NCI-H2029 (cell line): Measurements from ENCODE around the gene TMEM121.
"Not testable (repeated sequence)": the region's sequence is repeated elsewhere in the genome, so short reads cannot be mapped to it uniquely, and the experiment has no call there.

Experiments used
- DNase-seq: peaks from one replicate; lab custom pipeline; 2025; lab: John Stamatoyannopoulos, UW

The TMEM121 gene

GRCh38 chr14:105528586-105529318 is 2.4 kb downstream of the TMEM121 start:
- DNase-seq, result no peak

- DNase-seq, result no peak
Observed at GRCh38 chr14:105529319-105529568, 2.9 kb downstream of the TMEM121 start.

- DNase-seq, result no peak
Observed at GRCh38 chr14:105529569-105530284, 3.3 kb downstream of the TMEM121 start.

GRCh38 chr14:105530285-105531087 is 4.1 kb downstream of the TMEM121 start:
- DNase-seq, result no peak

GRCh38 chr14:105531088-105531893 is 4.9 kb downstream of the TMEM121 start:
- no peak for DNase-seq

GRCh38 chr14:105531894-105532623 is 5.7 kb downstream of the TMEM121 start:
- no peak for DNase-seq

- DNase-seq, result no peak
Observed at GRCh38 chr14:105532735-105533141, 6.4 kb downstream of the TMEM121 start.

GRCh38 chr14:105533391-105533790 is 7.0 kb downstream of the TMEM121 start:
- no peak for DNase-seq

- DNase-seq, result no peak
Observed at GRCh38 chr14:105533811-105534498, 7.6 kb downstream of the TMEM121 start.

GRCh38 chr14:105534586-105534985 is 8.2 kb downstream of the TMEM121 start:
- no peak for DNase-seq

- DNase-seq, result no peak
Observed at GRCh38 chr14:105536051-105536450, 9.7 kb downstream of the TMEM121 start.

- DNase-seq, result no peak
Observed at GRCh38 chr14:105536691-105537579, 10.6 kb downstream of the TMEM121 start.

- no peak for DNase-seq
Observed at GRCh38 chr14:105537580-105538474, 11.4 kb downstream of the TMEM121 start.

- DNase-seq, result no peak
Observed at GRCh38 chr14:105538481-105539049, 12.2 kb downstream of the TMEM121 start.

GRCh38 chr14:105540811-105541210 is 14.4 kb downstream of the TMEM121 start:
- no peak for DNase-seq

- no peak for DNase-seq
Observed at GRCh38 chr14:105541218-105541875, 15.0 kb downstream of the TMEM121 start.

- not testable (repeated sequence) for DNase-seq
Observed at GRCh38 chr14:105545676-105546075, 19.3 kb downstream of the TMEM121 start.

GRCh38 chr14:105546410-105546809 is 20.0 kb downstream of the TMEM121 start:
- not testable (repeated sequence) for DNase-seq
